ENCODE measurements around the gene CRIM1. TPM values are rescaled to one million over a fixed set of nuclear protein-coding genes. Genes with fewer than 3 reads are reported as not detected.

The CRIM1 gene
- total and polyA plus RNA-seq, 2 experiments from 2014 or later: 10.5 to 36.4 TPM

GRCh38 chr2:36469710-36470109 lies 114.1 kb downstream of the CRIM1 start:
- no peak overlapping the region for H3K27ac ChIP-seq (ENCODE audit: low read depth)
- DNase-seq (ENCODE audit: low spot score) (no peak), ATAC-seq (no peak)
- no peaks in the 10 kb centered on the region for H3K9me2 ChIP-seq (ENCODE audit: insufficient read depth)
- Mint-ChIP-seq H3K9me3 (peaks cover 11% of the 10 kb centered on the region; the same call in 2 of the 3 replicates), H3K36me3 (ENCODE audit: low read depth) (peaks cover 60% of the 10 kb centered on the region), H3K4me1 (peaks cover 19% of the 10 kb centered on the region), H3K27me3 (ENCODE audit: insufficient read depth, low read depth, poor library complexity) (no peaks in the 10 kb centered on the region), H3K27ac (no peak overlapping the region; the same call in 1 of the 2 replicates), H3K4me3 (no peak overlapping the region)
- H3K36me3 ChIP-seq (ENCODE audit: insufficient read depth): peaks cover 8% of the 10 kb centered on the region; the same call in 1 of the 2 replicates
- peaks cover 34% of the 10 kb centered on the region for H3K79me2 ChIP-seq (replicated peaks; ENCODE audit: insufficient read depth)
- peaks cover 14% of the 10 kb centered on the region for H3K4me1 ChIP-seq (ENCODE audit: insufficient read depth)
- H3K27me3 ChIP-seq (ENCODE audit: insufficient read depth): no peaks in the 10 kb centered on the region
- peak overlapping the region; percentile 25; the same call in 1 of the 2 replicates for H3K4me2 ChIP-seq
- H2AFZ ChIP-seq: no peak overlapping the region
- H3F3A ChIP-seq (replicated peaks; ENCODE audit: low read depth): no peaks in the 10 kb centered on the region
- H3K4me3 ChIP-seq: no peak overlapping the region
- TF ChIP-seq POLR2AphosphoS5 (IDR thresholded peaks at IDR 0.05; ENCODE audit: low read depth) (no peak), ZNF462 (CRISPR knock-in tag; IDR thresholded peaks at IDR 0.05) (no peak), NANOG (IDR thresholded peaks at IDR 0.05; ENCODE audit: borderline replicate concordance) (no peak), ZNF331 (CRISPR knock-in tag; IDR thresholded peaks at IDR 0.05; ENCODE audit: low read depth) (no peak), EZH2phosphoT487 (IDR thresholded peaks at IDR 0.05; ENCODE audit: unreplicated experiment) (no peak), STAT1 (IDR thresholded peaks at IDR 0.05; ENCODE audit: unreplicated experiment) (no peak), JUNB (IDR thresholded peaks at IDR 0.05; ENCODE audit: unreplicated experiment) (no peak), CREB1 (CRISPR knock-in tag; IDR thresholded peaks at IDR 0.05; ENCODE audit: low read depth) (no peak), EZH2 (IDR thresholded peaks at IDR 0.05; ENCODE audit: low read depth, unreplicated experiment) (no peak)
- no peaks in the 10 kb centered on the region for H4K20me1 ChIP-seq (replicated peaks; ENCODE audit: insufficient read depth)
